GM18502 (cell line): ENCODE measurements around the gene ZNF674.
A peak's percentile ranks its signal among the peaks of the same experiment; 100 is the strongest.
"Not testable (repeated sequence)": the region's sequence is repeated elsewhere in the genome, so short reads cannot be mapped to it uniquely, and the experiment has no call there.

ENCODE experiments used
- ATAC-seq: cut with Tn5 transposase; IDR thresholded peaks from one replicate; pipeline ENCODE4 v1.9.1; 2021; ENCODE audit warnings: mild to moderate bottlenecking; ENCODE audit not compliant: unreplicated experiment, poor library complexity

The ZNF674 gene

GRCh38 chrX:46571423-46572339 lies 26.5 kb upstream of the ZNF674 start:
- ATAC-seq = peak; percentile 24

GRCh38 chrX:46569621-46570020 lies 24.4 kb upstream of the ZNF674 start:
- no peak for ATAC-seq

GRCh38 chrX:46567388-46567787 lies 22.2 kb upstream of the ZNF674 start:
- ATAC-seq = no peak

GRCh38 chrX:46561824-46562657 lies 16.8 kb upstream of the ZNF674 start:
- peak; percentile 98 for ATAC-seq

- ATAC-seq = no peak
Measured at GRCh38 chrX:46559062-46559461, 13.8 kb upstream of the ZNF674 start.

- ATAC-seq = no peak
Measured at GRCh38 chrX:46554942-46555341, 9.7 kb upstream of the ZNF674 start.

- no peak for ATAC-seq
Measured at GRCh38 chrX:46553935-46554334, 8.7 kb upstream of the ZNF674 start.

- ATAC-seq = no peak
Measured at GRCh38 chrX:46551494-46552128, 6.4 kb upstream of the ZNF674 start.

GRCh38 chrX:46549914-46550313 lies 4.7 kb upstream of the ZNF674 start:
- no peak for ATAC-seq

- ATAC-seq = no peak
Measured at GRCh38 chrX:46547857-46548256, 2.6 kb upstream of the ZNF674 start.

- not testable (repeated sequence) for ATAC-seq
Measured at GRCh38 chrX:46544527-46544926, 694 bp downstream of the ZNF674 start.

GRCh38 chrX:46543441-46543840 lies 1.8 kb downstream of the ZNF674 start:
- no peak for ATAC-seq

- ATAC-seq = no peak
Measured at GRCh38 chrX:46531442-46531841, 13.8 kb downstream of the ZNF674 start.

GRCh38 chrX:46530404-46530908 lies 14.8 kb downstream of the ZNF674 start:
- ATAC-seq = not testable (repeated sequence)

GRCh38 chrX:46529740-46530403 lies 15.3 kb downstream of the ZNF674 start:
- ATAC-seq = peak; percentile 59

- not testable (repeated sequence) for ATAC-seq
Measured at GRCh38 chrX:46528640-46529039, 16.6 kb downstream of the ZNF674 start.

GRCh38 chrX:46506076-46506475 lies 39.1 kb downstream of the ZNF674 start:
- no peak for ATAC-seq

- no peak for ATAC-seq
Measured at GRCh38 chrX:46502848-46503247, 42.4 kb downstream of the ZNF674 start.

- no peak for ATAC-seq
Measured at GRCh38 chrX:46500054-46500453, 45.2 kb downstream of the ZNF674 start.

- no peak for ATAC-seq
Measured at GRCh38 chrX:46488712-46489111, 56.5 kb downstream of the ZNF674 start.
